Breast epithelium (tissue), 4 donors: ENCODE measurements around the gene FSIP1. TPM values are rescaled to one million over a fixed set of nuclear protein-coding genes. Genes with fewer than 3 reads are reported as not detected.

Experiments used
- DNase-seq, 2 donors: peaks; one replicate each; pipeline ENCODE4 v3.0.0-alpha.2; 2019; ENCODE audit warnings: low spot score in 2 of 2
- H3K27ac ChIP-seq, 2 donors: fragments of 200-600 bp; sonication (generic) in 1 of 2; one replicate each; pipeline ENCODE4 v1.5.1; 2016 to 2019; ENCODE audit warnings: mild to moderate bottlenecking in 1 of 2
- H3K27me3 ChIP-seq, 2 donors: fragments of 200-600 bp; sonication (generic) in 1 of 2; one replicate each; pipeline versions ENCODE4 v1.5.1 to v1.6.0; 2017 to 2019; ENCODE audit warnings: control low read depth in 1 of 2, mild to moderate bottlenecking in 1 of 2
- H3K36me3 ChIP-seq: fragments of 200-600 bp; one replicate; pipeline ENCODE4 v1.5.1; 2019
- H3K4me1 ChIP-seq, 2 donors: fragments of 200-600 bp; sonication (generic); one replicate each; pipeline ENCODE4 v1.5.1; 2016 to 2019; ENCODE audit warnings: control low read depth in 1 of 2
- H3K4me3 ChIP-seq, 3 donors: fragments of 200-600 bp; sonication (generic); 1 replicate in 2 of 3; 2 replicates in 1 of 3; pipeline ENCODE4 v1.5.1; 2016 to 2019; ENCODE audit warnings: mild to moderate bottlenecking in 3 of 3, moderate library complexity in 2 of 3
- H3K9me3 ChIP-seq, 2 donors: fragments of 200-600 bp; sonication (generic) in 1 of 2; one replicate each; pipeline ENCODE4 v1.5.1; 2016 to 2019; ENCODE audit warnings: control low read depth in 1 of 2
- CTCF ChIP-seq, 3 donors: fragments of 450-650 bp; IDR thresholded peaks; one replicate each; pipeline ENCODE4 v1.5.1; 2016 to 2017; ENCODE audit warnings: antibody characterized with exemption in 3 of 3, mild to moderate bottlenecking in 3 of 3, moderate library complexity in 3 of 3
- POLR2A ChIP-seq: fragments of 450-650 bp; IDR thresholded peaks from one replicate; pipeline ENCODE4 v1.6.1; 2016; ENCODE audit warnings: antibody characterized with exemption, mild to moderate bottlenecking, moderate library complexity
- POLR2AphosphoS5 ChIP-seq, 3 donors: sonication (generic); formaldehyde crosslinking; IDR thresholded peaks; one replicate each; pipeline ENCODE4 v1.6.1; 2017; ENCODE audit warnings: antibody characterized with exemption in 3 of 3
- intact Hi-C: fragments of 100-400 bp; cut with DNase I; formaldehyde crosslinking; loops from one replicate; pipeline ENCODE4 v1.15.1; 2023; ENCODE audit warnings: low total_unique reads
- total RNA-seq, 3 donors: library from RNA; depleted of rRNA; stranded (reverse); fragments of >200 nt; gene quantifications; one replicate each; pipeline ENCODE4 v1.1.0, GENCODE V29; 2016

The FSIP1 gene
- total RNA-seq, 3 donors from 2014 or later: 0.32 to 23.3 (median 16.2) TPM

- peak overlapping the region; percentile 0 to 74 for H3K27ac ChIP-seq
- peak in 1 of 3 donors; percentile 35 for TF ChIP-seq POLR2AphosphoS5 (IDR thresholded peaks at IDR 0.05)
- TF ChIP-seq CTCF (IDR thresholded peaks at IDR 0.05): no peak
- no peak for TF ChIP-seq POLR2A
- H3K36me3 ChIP-seq: no peaks in the 10 kb centered on the region
- intact Hi-C loops: no loop called here
- peak overlapping the region in 1 of 3 donors; percentile 35 for H3K4me3 ChIP-seq
- no peaks in the 10 kb centered on the region for H3K9me3 ChIP-seq
- no peaks in the 10 kb centered on the region for H3K4me1 ChIP-seq
- no peak for DNase-seq
- H3K27me3 ChIP-seq: no peaks in the 10 kb centered on the region
These were observed 11.6 kb downstream of the FSIP1 start for GRCh38 chr15:39770748-39771689.

- H3K27ac ChIP-seq: no peak overlapping the region
- H3K36me3 ChIP-seq: no peaks in the 10 kb centered on the region
- H3K4me3 ChIP-seq: no peak overlapping the region
- TF ChIP-seq POLR2A: no peak
- TF ChIP-seq POLR2AphosphoS5 (IDR thresholded peaks at IDR 0.05): no peak
- TF ChIP-seq CTCF (IDR thresholded peaks at IDR 0.05): no peak
- H3K9me3 ChIP-seq: no peaks in the 10 kb centered on the region
- H3K4me1 ChIP-seq: no peaks in the 10 kb centered on the region
- DNase-seq: no peak
- no peaks in the 10 kb centered on the region for H3K27me3 ChIP-seq
- intact Hi-C loops: no loop called here
These were observed 14.7 kb downstream of the FSIP1 start for GRCh38 chr15:39767921-39768320.

DNA sequence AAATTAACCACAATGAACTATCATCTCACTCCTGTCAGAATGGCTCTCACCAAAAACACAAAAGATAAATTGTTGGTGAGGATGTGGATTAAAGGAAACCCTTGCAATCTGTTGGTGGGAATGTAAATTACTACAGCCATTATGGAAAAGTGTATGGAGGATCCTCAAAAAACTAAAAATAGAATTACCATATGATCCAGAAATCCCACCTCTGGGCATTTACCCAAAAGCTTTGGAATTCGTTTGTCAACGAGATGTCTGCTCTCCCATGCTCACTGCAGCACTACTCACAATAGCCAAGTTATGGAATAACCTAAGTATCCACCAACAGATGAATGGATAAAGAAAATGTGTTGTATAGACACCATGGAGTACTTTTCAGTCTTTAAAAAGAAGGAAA, 21.6 kb downstream of the FSIP1 start:
- TF ChIP-seq POLR2AphosphoS5 (IDR thresholded peaks at IDR 0.05) (no peak), CTCF (IDR thresholded peaks at IDR 0.05) (no peak), POLR2A (no peak)
- Histone ChIP-seq H3K27ac (no peak overlapping the region), H3K4me3 (no peak overlapping the region), H3K36me3 (no peaks in the 10 kb centered on the region), H3K4me1 (no peaks in the 10 kb centered on the region), H3K9me3 (no peaks in the 10 kb centered on the region), H3K27me3 (no peaks in the 10 kb centered on the region)
- intact Hi-C loops: no loop called here
- DNase-seq: no peak

DNA sequence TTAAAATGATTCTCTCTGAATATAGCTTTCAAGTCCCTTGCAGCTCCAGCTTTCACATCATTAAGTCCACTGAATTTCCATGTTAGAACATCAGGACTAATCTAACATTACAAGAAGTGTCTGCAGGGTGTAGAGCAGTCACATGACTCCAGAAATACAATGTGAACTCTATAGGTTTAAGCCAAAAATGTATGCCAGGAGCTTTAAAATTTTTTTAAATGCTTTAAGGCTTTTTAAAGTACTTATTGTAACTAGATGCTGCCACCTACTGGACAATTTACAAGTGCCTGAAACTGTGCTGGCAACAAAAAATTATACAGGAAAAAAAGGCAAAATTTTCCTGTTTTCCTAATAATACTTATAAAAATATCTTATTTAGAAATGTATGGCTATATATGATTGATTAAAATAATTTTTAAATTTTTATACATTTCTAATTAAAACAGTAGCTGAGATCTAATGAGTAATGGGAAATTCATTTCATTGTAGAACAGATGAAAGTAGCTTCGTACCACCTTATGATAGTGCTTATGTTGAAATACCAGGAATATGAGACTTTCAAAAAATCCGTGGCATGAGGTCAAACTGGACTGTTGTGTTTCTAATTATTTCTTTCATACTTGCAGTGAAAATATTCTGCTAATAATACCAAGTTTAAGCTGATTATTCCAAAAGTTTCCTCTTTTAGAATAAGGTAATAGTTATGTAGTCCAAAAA, 25.7 kb downstream of the FSIP1 start:
- H3K27me3 ChIP-seq: no peaks in the 10 kb centered on the region
- no peak overlapping the region for H3K27ac ChIP-seq
- no peak overlapping the region for H3K4me3 ChIP-seq
- no peak for TF ChIP-seq POLR2AphosphoS5 (IDR thresholded peaks at IDR 0.05)
- TF ChIP-seq CTCF (IDR thresholded peaks at IDR 0.05): peak; percentile 29 to 78 (median 73)
- TF ChIP-seq POLR2A: no peak
- intact Hi-C loops: no loop called here
- H3K36me3 ChIP-seq: no peaks in the 10 kb centered on the region
- H3K9me3 ChIP-seq: no peaks in the 10 kb centered on the region
- H3K4me1 ChIP-seq: no peaks in the 10 kb centered on the region
- DNase-seq: no peak

GRCh38 chr15:39752991-39753390, 29.6 kb downstream of the FSIP1 start:
- H3K9me3 ChIP-seq: no peaks in the 10 kb centered on the region
- no peak overlapping the region for H3K27ac ChIP-seq
- TF ChIP-seq POLR2AphosphoS5 (IDR thresholded peaks at IDR 0.05) (no peak), POLR2A (no peak), CTCF (IDR thresholded peaks at IDR 0.05) (no peak)
- DNase-seq: no peak
- H3K27me3 ChIP-seq: no peaks in the 10 kb centered on the region
- H3K36me3 ChIP-seq: no peaks in the 10 kb centered on the region
- H3K4me1 ChIP-seq: no peaks in the 10 kb centered on the region
- H3K4me3 ChIP-seq: no peak overlapping the region
- intact Hi-C loops: no loop called here
